Common myeloid progenitor, CD34-positive (primary cell): ENCODE data around the gene STK24.

Experiments
- CTCF ChIA-PET: fragments of 350-600 bp; sonication (Branson Sonifier 250); formaldehyde crosslinking; loops from one replicate; lab custom pipeline; 2021; ENCODE audit warnings: antibody characterized with exemption; lab: Charles Lee
- POLR2A ChIA-PET: fragments of 350-600 bp; sonication (Branson Sonifier 250); formaldehyde crosslinking; loops from one replicate; lab custom pipeline; 2021; ENCODE audit warnings: antibody characterized with exemption; lab: Charles Lee
- DNase-seq, 3 donors: peaks; one replicate each; pipeline versions ENCODE4 v3.0.0 to v3.0.0-alpha.2; 2013
- H3K27ac ChIP-seq, 2 experiments: 1 replicate in 1 of 2; 2 replicates in 1 of 2; pipeline ENCODE4 v1.7.0; 2013; ENCODE audit warnings: inconsistent platforms in 2 of 2, low read length in 2 of 2, mild to moderate bottlenecking in 2 of 2, low read depth in 1 of 2, moderate library complexity in 1 of 2; ENCODE audit not compliant: severe bottlenecking in 2 of 2, insufficient read depth in 1 of 2, poor library complexity in 1 of 2
- H3K27me3 ChIP-seq, 5 experiments: replicated peaks in 2 of 5; 1 replicate in 3 of 5; 2 replicates in 2 of 5; pipeline versions ENCODE4 v1.6.1 to v1.7.0; 2013; ENCODE audit warnings: low read length in 4 of 5, mild to moderate bottlenecking in 2 of 5, moderate library complexity in 2 of 5, inconsistent platforms in 1 of 5; ENCODE audit not compliant: insufficient read depth in 5 of 5, control insufficient read depth in 4 of 5
- H3K36me3 ChIP-seq, 4 experiments: 1 replicate in 2 of 4; 2 replicates in 2 of 4; pipeline versions ENCODE4 v1.6.1 to v1.7.0; 2013; ENCODE audit warnings: low read length in 3 of 4, control low read depth in 1 of 4, mild to moderate bottlenecking in 1 of 4; ENCODE audit not compliant: control insufficient read depth in 4 of 4, insufficient read depth in 4 of 4
- H3K4me1 ChIP-seq, 4 experiments: 1 replicate in 3 of 4; 2 replicates in 1 of 4; pipeline versions ENCODE4 v1.6.1 to v1.7.1; 2013; ENCODE audit warnings: low read length in 3 of 4, mild to moderate bottlenecking in 3 of 4, control low read depth in 1 of 4, inconsistent platforms in 1 of 4, moderate library complexity in 1 of 4; ENCODE audit not compliant: control insufficient read depth in 4 of 4, insufficient read depth in 4 of 4; ENCODE audit errors: control extremely low read depth in 1 of 4
- H3K4me3 ChIP-seq, 7 experiments: 1 replicate in 4 of 7; 2 replicates in 3 of 7; pipeline versions ENCODE4 v1.5.1 to v1.7.0; 2013; ENCODE audit warnings: mild to moderate bottlenecking in 7 of 7, low read length in 6 of 7, moderate library complexity in 6 of 7, inconsistent platforms in 2 of 7, low read depth in 2 of 7, control low read depth in 1 of 7; ENCODE audit not compliant: insufficient read depth in 4 of 7, control insufficient read depth in 1 of 7; ENCODE audit errors: extremely low read depth in 1 of 7
- H3K9me3 ChIP-seq, 5 experiments: 1 replicate in 4 of 5; 2 replicates in 1 of 5; pipeline versions ENCODE4 v1.6.1 to v1.7.1; 2013; ENCODE audit warnings: low read length in 4 of 5, mild to moderate bottlenecking in 2 of 5, inconsistent platforms in 1 of 5, low read depth in 1 of 5, moderate library complexity in 1 of 5; ENCODE audit not compliant: control insufficient read depth in 4 of 5, insufficient read depth in 2 of 5; ENCODE audit errors: control extremely low read depth in 1 of 5
- WGBS: methylation state at CpG from one replicate; pipeline ENCODE4 v1.1.5; 2013; ENCODE audit not compliant: insufficient coverage; 5-methylcytosine and 5-hydroxymethylcytosine counted together

The STK24 gene

GRCh38 chr13:98508280-98508679, 68.6 kb downstream of the STK24 start:
- Histone ChIP-seq H3K27me3 (no peaks in the 10 kb centered on the region), H3K27ac (peak overlapping the region; percentile 87 to 91), H3K36me3 (peaks cover 2 to 15% (median 6%) of the 10 kb centered on the region in 4 experiments), H3K9me3 (no peaks in the 10 kb centered on the region), H3K4me1 (peaks cover 24 to 66% (median 49%) of the 10 kb centered on the region in 4 experiments), H3K4me3 (peak overlapping the region in 3 of 7 experiments; percentile 10 to 31 (median 15))
- ChIA-PET POLR2A (interaction anchor here (0.6 kb wide), 1 partner anchor 20 kb away, joined by 3 read pairs; no protein-coding TSS in a partner anchor), CTCF (interaction anchor here (0.7 to 2.4 kb wide), 7 partner anchors 11 to 63 kb away, joined by 3 to 6 read pairs (median 3); no protein-coding TSS in a partner anchor)
- no peak for DNase-seq
- WGBS: 100% methylated on average over 1 of the region's 2 CpGs

- peaks cover 0 to 11% (median under 1%) of the 10 kb centered on the region in 4 experiments for H3K36me3 ChIP-seq
- peak overlapping the region in 1 of 2 experiments; percentile 37 for H3K27ac ChIP-seq
- no peaks in the 10 kb centered on the region for H3K27me3 ChIP-seq
- ChIA-PET POLR2A (no interaction called here), CTCF (interaction anchor here (0.8 to 2.4 kb wide), 7 partner anchors 10 to 62 kb away, joined by 3 to 6 read pairs (median 3); no protein-coding TSS in a partner anchor)
- no peaks in the 10 kb centered on the region for H3K9me3 ChIP-seq
- peak in 2 of 3 donors; percentile 27 to 29 for DNase-seq
- no peak overlapping the region for H3K4me3 ChIP-seq
- 59% methylated on average over 4 of the region's 5 CpGs for WGBS
- H3K4me1 ChIP-seq: peaks cover 24 to 74% (median 49%) of the 10 kb centered on the region in 4 experiments
These were observed 69.6 kb downstream of the STK24 start for GRCh38 chr13:98507282-98507797.

DNA sequence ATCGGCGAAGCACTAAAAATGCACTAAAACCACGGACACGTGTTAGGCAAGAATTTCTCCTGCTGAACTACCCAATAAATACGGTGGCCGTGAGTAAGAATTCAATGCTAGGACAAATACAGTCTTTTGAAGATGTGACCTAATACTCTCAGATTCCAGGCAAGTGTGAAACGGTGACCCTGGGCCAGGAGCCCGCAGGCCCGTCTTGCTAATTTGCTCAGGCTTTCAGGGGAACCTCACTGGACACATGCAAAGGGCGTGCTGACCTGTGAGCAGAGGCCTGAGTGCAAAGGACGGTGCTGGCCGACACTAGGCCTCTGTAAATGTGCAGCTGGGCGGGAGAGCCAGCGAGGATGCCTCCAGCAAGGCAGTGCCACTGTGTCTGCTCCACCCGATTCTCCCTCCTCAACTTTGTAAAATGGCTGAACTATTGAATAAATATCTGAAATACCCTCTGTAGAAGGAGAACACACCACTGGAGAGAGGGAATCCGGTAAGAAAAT, 70.1 kb downstream of the STK24 start:
- WGBS: 96% methylated on average over 14 of the region's 16 CpGs
- peaks cover 24 to 79% (median 49%) of the 10 kb centered on the region in 4 experiments for H3K4me1 ChIP-seq
- ChIA-PET CTCF (interaction anchor here (0.8 to 1.6 kb wide), 5 partner anchors 12 to 40 kb away, joined by 3 to 6 read pairs (median 3); no protein-coding TSS in a partner anchor), POLR2A (no interaction called here)
- H3K36me3 ChIP-seq: peaks cover 0 to 10% (median under 1%) of the 10 kb centered on the region in 4 experiments
- no peak for DNase-seq
- no peak overlapping the region for H3K4me3 ChIP-seq
- H3K9me3 ChIP-seq: no peaks in the 10 kb centered on the region
- H3K27me3 ChIP-seq: no peaks in the 10 kb centered on the region
- no peak overlapping the region for H3K27ac ChIP-seq

DNA sequence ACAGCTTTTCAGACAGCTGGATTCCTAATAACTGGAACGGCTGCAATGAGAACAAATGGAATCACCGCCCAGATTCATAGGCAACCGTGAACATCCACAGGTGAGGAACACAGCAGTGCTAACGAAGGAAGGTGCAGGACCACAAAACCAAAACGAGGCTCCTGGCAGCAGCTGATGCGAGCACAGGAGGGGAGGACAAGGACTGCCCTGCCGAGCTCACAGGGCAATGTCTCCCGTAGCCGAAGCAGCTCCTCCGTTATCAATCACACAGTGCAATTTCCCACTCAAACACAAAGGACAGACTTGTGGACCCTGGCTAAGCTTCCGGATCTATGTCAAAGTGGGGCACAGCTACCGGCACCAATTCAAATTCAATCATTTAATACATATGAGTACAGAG, 70.6 kb downstream of the STK24 start:
- CTCF ChIA-PET: interaction anchor here (1.0 to 1.6 kb wide), 3 partner anchors 12 to 39 kb away, joined by 3 to 6 read pairs (median 5); no protein-coding TSS in a partner anchor
- no peak for DNase-seq
- POLR2A ChIA-PET: no interaction called here
- 96% methylated on average over 11 of the region's 12 CpGs for WGBS
- H3K4me1 ChIP-seq: peaks cover 24 to 79% (median 49%) of the 10 kb centered on the region in 4 experiments
- no peaks in the 10 kb centered on the region for H3K9me3 ChIP-seq
- no peak overlapping the region for H3K4me3 ChIP-seq
- peaks cover 0 to 10% (median 0%) of the 10 kb centered on the region in 4 experiments for H3K36me3 ChIP-seq
- no peak overlapping the region for H3K27ac ChIP-seq
- H3K27me3 ChIP-seq: no peaks in the 10 kb centered on the region

DNA sequence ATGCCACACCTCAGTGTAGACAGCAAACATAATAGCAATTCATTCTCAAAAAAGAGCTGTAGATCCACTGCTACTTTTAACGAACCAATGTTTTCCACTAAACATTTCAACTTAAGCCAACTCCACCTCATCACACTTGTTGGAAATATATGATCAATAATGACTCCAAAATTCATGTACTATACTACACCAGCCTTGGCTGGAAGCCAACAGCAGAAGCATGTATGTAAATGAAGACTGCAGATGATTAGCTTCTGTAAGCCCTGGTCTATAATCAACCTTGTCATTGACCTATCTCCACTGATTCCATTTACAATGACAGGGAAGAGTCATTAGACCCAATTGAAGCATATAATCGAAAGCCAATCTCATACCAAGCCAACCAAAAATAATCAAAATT, 71.7 kb downstream of the STK24 start:
- ChIA-PET POLR2A (interaction anchor here (0.6 kb wide), 1 partner anchor 10 kb away, joined by 3 read pairs; no protein-coding TSS in a partner anchor), CTCF (interaction anchor here (1.0 to 1.8 kb wide), 5 partner anchors 9 to 149 kb away, joined by 3 to 5 read pairs (median 3); no protein-coding TSS in a partner anchor)
- peaks cover 0 to 10% (median 0%) of the 10 kb centered on the region in 4 experiments for H3K36me3 ChIP-seq
- no peak overlapping the region for H3K4me3 ChIP-seq
- 100% methylated on average over 1 of the region's 2 CpGs for WGBS
- no peak overlapping the region for H3K27ac ChIP-seq
- no peak for DNase-seq
- H3K4me1 ChIP-seq: peaks cover 21 to 76% (median 47%) of the 10 kb centered on the region in 4 experiments
- H3K27me3 ChIP-seq: no peaks in the 10 kb centered on the region
- H3K9me3 ChIP-seq: no peaks in the 10 kb centered on the region

- WGBS: 89% methylated on average over 10 of the region's 12 CpGs
- H3K4me3 ChIP-seq: no peak overlapping the region
- POLR2A ChIA-PET: interaction anchor here (0.6 kb wide), 1 partner anchor 10 kb away, joined by 3 read pairs; no protein-coding TSS in a partner anchor
- peaks cover 0 to 12% (median 2%) of the 10 kb centered on the region in 4 experiments for H3K36me3 ChIP-seq
- no peaks in the 10 kb centered on the region for H3K9me3 ChIP-seq
- CTCF ChIA-PET: interaction anchor here (0.6 to 1.8 kb wide), 5 partner anchors 8 to 149 kb away, joined by 3 to 5 read pairs (median 3); no protein-coding TSS in a partner anchor
- no peak overlapping the region for H3K27ac ChIP-seq
- peak in 2 of 3 donors; percentile 23 to 45 for DNase-seq
- H3K27me3 ChIP-seq: no peaks in the 10 kb centered on the region
- H3K4me1 ChIP-seq: peaks cover 21 to 70% (median 40%) of the 10 kb centered on the region in 4 experiments
These were observed 72.4 kb downstream of the STK24 start for GRCh38 chr13:98504371-98504963.
